ENCODE measurements around the gene LRRC14B.

DNA sequence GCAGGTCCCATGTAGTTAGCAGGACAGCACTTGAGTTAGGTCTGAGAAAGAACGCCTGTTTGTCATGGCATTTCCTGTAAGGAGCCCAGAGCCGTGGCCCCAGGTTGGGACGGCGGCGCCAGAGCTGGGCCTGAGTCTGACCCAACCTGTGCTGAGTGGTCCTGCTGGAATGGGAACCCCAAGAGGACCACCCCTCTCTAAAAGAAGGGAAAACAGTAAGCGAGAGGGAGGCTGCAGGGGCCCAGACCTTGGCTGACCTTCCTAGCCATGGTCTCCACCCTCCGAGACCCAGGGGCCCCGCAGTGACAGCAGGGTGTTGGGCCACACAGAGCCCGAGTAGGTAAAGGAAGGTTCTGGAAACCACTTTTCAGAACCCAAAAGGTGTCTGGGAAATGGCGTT lies 1.8 kb upstream of the LRRC14B start:
- no peak for TF ChIP-seq CTCF (conservative IDR thresholded peaks at IDR 0.05)
- no peak for TF ChIP-seq ZFX (IDR thresholded peaks at IDR 0.05)

Measured in C4-2B (cell line).